Naive B cell (primary cell): ENCODE results near the gene ASTL. TPM values are rescaled to one million over a fixed set of nuclear protein-coding genes. Genes with fewer than 3 reads are reported as not detected.

ENCODE experiments used
- ATAC-seq, 2 donors: fragments of 150-1000 bp; cut with Tn5 transposase; 2 replicates each; pipeline ENCODE4 v1.10.0; 2021; ENCODE audit warnings: low read depth in 2 of 2, mild to moderate bottlenecking in 2 of 2, moderate library complexity in 2 of 2
- DNase-seq: peaks from one replicate; pipeline ENCODE4 v3.0.0; 2022
- H3K27ac Mint-ChIP-seq, 6 donors: one replicate each; pipeline ENCODE4 v1.8.0; 2020 to 2022; ENCODE audit warnings: mild to moderate bottlenecking in 6 of 6, mixed read lengths in 6 of 6, moderate library complexity in 5 of 6, inconsistent platforms in 2 of 6
- H3K27me3 Mint-ChIP-seq, 3 donors: one replicate each; pipeline ENCODE4 v1.8.0; 2021 to 2022; ENCODE audit warnings: mixed read lengths in 3 of 3, mild to moderate bottlenecking in 1 of 3
- H3K36me3 Mint-ChIP-seq, 2 donors: one replicate each; pipeline ENCODE4 v1.8.0; 2020 to 2022; ENCODE audit warnings: mixed read lengths in 2 of 2, inconsistent platforms in 1 of 2, mild to moderate bottlenecking in 1 of 2
- H3K4me1 Mint-ChIP-seq, 3 donors: one replicate each; pipeline ENCODE4 v1.8.0; 2020 to 2022; ENCODE audit warnings: mixed read lengths in 3 of 3, inconsistent platforms in 1 of 3, mild to moderate bottlenecking in 1 of 3, moderate library complexity in 1 of 3
- H3K4me3 Mint-ChIP-seq, 8 donors: one replicate each; pipeline ENCODE4 v1.8.0; 2020 to 2022; ENCODE audit warnings: mild to moderate bottlenecking in 8 of 8, mixed read lengths in 8 of 8, moderate library complexity in 8 of 8, inconsistent platforms in 2 of 8
- H3K9me3 Mint-ChIP-seq, 7 donors: one replicate each; pipeline ENCODE4 v1.8.0; 2020 to 2022; ENCODE audit warnings: mixed read lengths in 7 of 7, mild to moderate bottlenecking in 5 of 7, inconsistent platforms in 2 of 7, moderate library complexity in 1 of 7
- polyA plus RNA-seq, 6 donors: library from polyadenylated mRNA; unstranded; fragments of 300-500 nt; fragmentation: Illumina TruSeq; gene quantifications; one replicate each; pipeline ENCODE4 v1.2.3, GENCODE V29; 2021; ENCODE audit warnings: low read depth in 6 of 6

Gene ASTL
- polyA plus RNA-seq, 6 donors from 2014 or later = not detected

GRCh38 chr2:96074156-96074555 lies 64.1 kb downstream of the ASTL start:
- ATAC-seq (no peak), DNase-seq (no peak)
- H3K4me3 Mint-ChIP-seq = no peak overlapping the region
- no peaks in the 10 kb centered on the region for H3K4me1 Mint-ChIP-seq
- H3K27ac Mint-ChIP-seq = no peak overlapping the region
- H3K9me3 Mint-ChIP-seq = peaks cover 7 to 31% (median 18%) of the 10 kb centered on the region in 7 donors
- peaks cover 0 to 16% of the 10 kb centered on the region in 2 donors for H3K36me3 Mint-ChIP-seq
- H3K27me3 Mint-ChIP-seq = peaks cover 4 to 21% (median 17%) of the 10 kb centered on the region in 3 donors

DNA sequence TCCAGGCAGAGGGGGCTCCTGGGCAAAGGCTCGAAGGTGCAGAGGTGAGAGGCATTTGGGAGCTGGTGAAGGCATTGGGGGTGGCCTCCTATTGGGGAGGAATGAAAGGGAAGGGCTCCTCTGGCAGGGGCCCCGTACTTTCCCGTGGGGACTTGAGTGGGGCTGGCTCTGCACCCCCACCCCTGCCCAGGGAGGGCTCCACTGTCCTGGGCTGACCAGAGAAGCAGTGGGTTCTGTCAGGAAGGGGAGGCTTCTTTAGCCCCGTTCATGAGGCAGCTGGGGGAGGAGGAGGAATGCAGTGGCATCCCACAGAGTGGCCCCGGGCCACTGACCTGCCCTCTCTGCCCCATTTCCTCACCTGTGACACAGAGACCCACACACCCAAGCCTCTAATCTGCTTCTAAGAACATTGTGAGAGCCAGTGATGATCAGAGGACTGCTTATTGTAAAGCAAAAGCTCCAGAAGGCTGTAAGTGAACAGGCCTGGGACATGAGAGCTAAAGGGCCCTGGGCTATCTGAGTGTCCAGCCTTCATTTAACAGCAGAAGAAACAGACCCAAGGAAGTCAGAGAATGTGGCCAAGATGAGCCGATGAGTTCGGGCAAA lies 65.0 kb downstream of the ASTL start:
- H3K4me3 Mint-ChIP-seq = no peak overlapping the region
- DNase-seq = no peak
- H3K4me1 Mint-ChIP-seq = no peaks in the 10 kb centered on the region
- H3K27me3 Mint-ChIP-seq = peaks cover 4 to 19% (median 17%) of the 10 kb centered on the region in 3 donors
- ATAC-seq = no peak
- H3K27ac Mint-ChIP-seq = no peak overlapping the region
- peaks cover 0 to 16% of the 10 kb centered on the region in 2 donors for H3K36me3 Mint-ChIP-seq
- H3K9me3 Mint-ChIP-seq = peaks cover 7 to 31% (median 18%) of the 10 kb centered on the region in 7 donors

Other genes with a start within 250 kb of the ASTL start
- gene ANKRD36C, start 146.7 kb downstream of the ASTL start, polyA plus RNA-seq = 10 to 100 TPM in 5 of 6 donors, 1 to 10 TPM in 1; 4.7 to 30.1 (median 15.4) TPM
- 10 to 100 TPM in 1 of 6 donors, 1 to 10 TPM in 5; 1.2 to 28.4 (median 2.1) TPM for gene GPAT2, start 103.6 kb downstream of the ASTL start, polyA plus RNA-seq
- under 1 TPM in 1 of 6 donors, not detected in 5; 0.15 TPM for gene ADRA2B, start 21.9 kb downstream of the ASTL start, polyA plus RNA-seq
- 100 to 1,000 TPM in 2 of 6 donors, 10 to 100 TPM in 4; 56.3 to 220 (median 95.9) TPM for gene DUSP2, start 6.9 kb upstream of the ASTL start, polyA plus RNA-seq
- 100 to 1,000 TPM; 219 to 401 (median 239) TPM for gene STARD7, start 70.3 kb upstream of the ASTL start, polyA plus RNA-seq
- gene TMEM127, start 127.5 kb upstream of the ASTL start, polyA plus RNA-seq = 10 to 100 TPM; 37.8 to 52.0 (median 40.1) TPM
- gene CIAO1, start 127.7 kb upstream of the ASTL start, polyA plus RNA-seq = 100 to 1,000 TPM in 1 of 6 donors, 10 to 100 TPM in 5; 57.8 to 101 (median 92.2) TPM
- gene SNRNP200, start 167.0 kb upstream of the ASTL start, polyA plus RNA-seq = 10 to 100 TPM; 61.7 to 95.9 (median 71.2) TPM
- 1 to 10 TPM in 5 of 6 donors, under 1 TPM in 1; 0.78 to 3.9 (median 1.5) TPM for gene ITPRIPL1, start 186.8 kb upstream of the ASTL start, polyA plus RNA-seq
- gene NCAPH, start 197.3 kb upstream of the ASTL start, polyA plus RNA-seq = under 1 TPM in 1 of 6 donors, not detected in 5; 0.45 TPM